Stimulated activated CD4-positive, alpha-beta T cell treated with anti-CD3 and anti-CD28 coated beads, Interleukin-2, amount 100 ng/mL, for 48 hours (primary cell): ENCODE measurements around the gene BMAL1.

Experiments used
- DNase-seq, 2 donors: peaks; one replicate each; pipeline ENCODE4 v3.0.0-alpha.2; 2020

The BMAL1 gene

DNA sequence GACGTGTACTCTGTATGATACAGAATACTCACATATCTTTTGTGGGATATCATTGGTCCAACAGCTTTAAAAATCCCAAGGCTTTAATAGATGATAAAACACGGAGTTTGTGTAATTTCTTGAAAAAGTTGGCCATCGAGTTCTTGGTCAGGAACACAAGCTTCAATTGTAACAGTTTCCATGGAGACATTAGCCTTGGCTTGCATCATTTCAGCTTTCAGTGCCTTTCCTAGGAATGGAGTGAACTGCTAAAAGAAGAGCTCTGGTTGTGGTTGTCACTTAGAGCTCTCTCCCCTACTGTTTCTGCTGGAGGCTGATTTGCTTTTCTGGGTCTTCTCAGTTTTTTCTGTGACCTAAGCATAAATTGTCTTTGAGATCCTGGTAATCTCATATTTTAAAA is 14.2 kb downstream of the BMAL1 start:
- DNase-seq, result no peak

- DNase-seq, result no peak
Measured at GRCh38 chr11:13292970-13293369, 15.4 kb downstream of the BMAL1 start.

DNA sequence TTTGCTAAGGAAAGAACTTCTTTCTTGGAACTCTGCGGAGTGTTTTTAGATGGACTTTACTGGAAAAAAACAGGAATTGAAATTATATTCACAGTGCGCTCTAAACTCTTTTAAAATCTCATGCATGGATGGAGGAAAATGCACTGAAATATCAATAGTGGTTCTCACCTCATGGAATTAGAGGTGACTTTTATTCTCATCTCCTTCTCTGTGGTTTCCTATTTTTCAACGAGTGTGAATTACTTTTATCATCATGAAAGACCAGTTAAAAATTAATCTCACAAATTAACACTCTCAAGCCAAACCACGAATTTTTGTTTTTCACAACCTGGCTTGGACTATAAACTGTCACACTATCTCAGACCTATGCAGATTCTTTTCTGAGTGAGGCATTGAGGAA is 16.6 kb downstream of the BMAL1 start:
- no peak for DNase-seq

GRCh38 chr11:13294771-13295579 is 17.4 kb downstream of the BMAL1 start:
- DNase-seq, result no peak

DNA sequence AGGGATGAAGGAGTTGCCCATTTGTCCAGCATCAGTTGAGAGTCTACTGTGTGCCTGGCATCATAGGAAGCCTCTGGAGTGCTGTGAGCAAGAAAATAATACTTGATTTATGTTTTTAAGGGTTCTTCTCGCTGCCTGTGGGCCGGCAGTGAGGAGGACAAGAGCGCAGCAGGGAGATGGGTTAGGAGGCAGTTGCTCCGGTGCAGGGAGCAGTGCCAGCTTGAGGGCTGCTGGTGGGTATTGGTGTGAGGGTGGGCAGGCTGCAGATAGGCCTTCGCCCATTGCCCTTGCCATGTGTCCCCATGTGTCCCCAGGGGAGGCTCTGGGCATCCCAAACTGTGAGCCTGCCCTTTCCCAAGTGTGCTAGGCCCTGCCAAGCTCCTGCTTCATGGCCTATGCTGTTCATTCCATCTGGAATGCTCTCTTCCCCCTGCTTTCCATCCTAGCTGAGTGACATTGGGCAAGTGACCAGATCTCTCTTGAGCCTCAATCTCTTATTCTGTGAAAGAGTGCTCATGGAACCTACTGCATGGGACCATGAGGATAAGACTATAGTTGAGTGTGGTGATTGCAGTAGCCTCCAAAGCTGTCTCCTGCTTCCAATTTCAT is 19.8 kb downstream of the BMAL1 start:
- DNase-seq, result no peak

DNA sequence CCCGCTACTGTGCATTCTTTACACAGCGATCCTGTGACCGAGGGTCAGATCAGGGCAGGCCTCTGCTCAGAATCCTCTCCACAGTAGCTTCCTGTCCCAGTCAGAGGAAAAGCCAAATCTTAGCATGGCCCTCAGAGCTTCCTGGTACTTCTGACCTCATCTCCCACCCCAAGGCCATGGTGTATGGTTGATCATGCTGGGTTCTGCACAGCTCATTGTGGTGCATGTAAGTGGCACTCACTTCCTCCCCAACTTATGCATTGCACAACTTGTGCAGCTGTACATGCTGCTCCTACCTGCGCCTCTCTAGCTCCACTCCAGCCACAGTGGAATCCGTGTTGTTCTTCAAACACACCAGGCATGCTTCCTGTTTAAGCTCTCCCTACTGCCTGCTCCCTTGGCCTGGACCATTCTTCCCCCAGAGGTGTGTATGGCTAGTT is 20.3 kb downstream of the BMAL1 start:
- DNase-seq, result no peak

GRCh38 chr11:13298765-13299164 is 21.2 kb downstream of the BMAL1 start:
- DNase-seq, result no peak

DNA sequence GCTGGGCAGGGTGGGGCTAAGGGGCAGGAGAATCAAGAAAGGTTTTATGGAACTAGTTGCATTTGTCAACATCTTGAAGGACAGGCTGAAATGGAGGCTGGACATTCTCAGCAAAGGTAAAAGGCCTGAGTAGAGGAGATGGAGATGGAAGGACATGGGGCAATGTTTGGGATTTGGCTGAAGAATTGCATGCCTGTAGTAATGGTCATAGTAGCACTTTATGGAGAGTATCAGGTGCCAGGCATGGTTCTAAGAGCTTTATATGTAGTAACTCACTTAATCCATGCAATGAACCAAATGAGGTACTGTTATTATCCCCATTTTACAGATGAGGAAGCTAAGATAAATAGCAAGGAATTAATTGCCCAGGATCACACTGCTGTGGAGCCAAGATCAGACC is 23.9 kb downstream of the BMAL1 start:
- no peak for DNase-seq

GRCh38 chr11:13302420-13302958 is 24.9 kb downstream of the BMAL1 start:
- DNase-seq, result no peak

DNA sequence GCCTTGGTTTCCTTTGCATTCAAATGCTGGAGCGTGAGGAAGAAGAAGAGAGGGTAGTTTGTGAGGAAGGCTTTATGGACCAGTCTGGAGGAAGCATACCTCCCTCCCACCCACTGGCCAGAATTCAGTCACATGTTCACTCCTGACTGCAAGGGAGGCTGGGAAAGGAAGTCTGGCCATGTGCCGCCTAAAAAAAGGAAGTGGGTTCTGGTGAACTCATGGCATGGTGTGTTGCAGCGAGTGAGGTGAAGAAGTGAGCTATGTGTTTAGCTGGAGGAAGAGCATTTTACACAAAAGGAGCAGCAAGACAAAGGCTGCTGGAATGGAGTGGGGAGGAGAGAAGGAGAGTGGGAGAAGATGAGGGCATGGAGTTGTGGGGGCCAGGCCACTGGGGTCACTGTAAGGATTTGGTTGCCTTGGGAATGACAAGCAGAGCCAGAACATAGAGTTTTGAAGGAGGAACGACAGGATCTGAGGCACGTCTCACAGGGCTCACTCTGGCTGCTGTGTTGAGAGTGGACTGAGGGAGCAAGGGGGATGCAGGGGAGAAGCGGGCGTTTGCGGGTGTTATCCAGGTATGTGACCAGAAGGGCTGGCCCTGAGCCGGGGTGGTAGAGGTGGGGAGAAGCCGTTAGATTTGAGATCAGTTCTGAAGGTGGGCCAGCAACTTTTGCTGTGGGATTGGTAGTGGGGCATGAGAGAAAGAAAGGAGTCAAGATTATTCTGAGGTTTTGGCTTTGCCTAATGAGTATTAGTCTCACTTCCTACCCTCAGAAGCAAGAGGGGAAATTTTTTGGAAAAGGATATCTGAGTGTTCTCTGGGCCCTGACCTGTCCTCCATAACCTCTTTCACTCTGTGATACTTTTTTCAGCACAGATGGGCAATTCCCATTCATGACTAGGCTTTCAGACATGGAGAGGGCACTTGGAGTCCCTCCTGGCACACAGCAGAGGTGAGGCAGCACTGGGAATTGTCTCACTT is 26.4 kb downstream of the BMAL1 start:
- DNase-seq, result no peak

- DNase-seq, result no peak
Measured at GRCh38 chr11:13304655-13305335, 27.2 kb downstream of the BMAL1 start.

DNA sequence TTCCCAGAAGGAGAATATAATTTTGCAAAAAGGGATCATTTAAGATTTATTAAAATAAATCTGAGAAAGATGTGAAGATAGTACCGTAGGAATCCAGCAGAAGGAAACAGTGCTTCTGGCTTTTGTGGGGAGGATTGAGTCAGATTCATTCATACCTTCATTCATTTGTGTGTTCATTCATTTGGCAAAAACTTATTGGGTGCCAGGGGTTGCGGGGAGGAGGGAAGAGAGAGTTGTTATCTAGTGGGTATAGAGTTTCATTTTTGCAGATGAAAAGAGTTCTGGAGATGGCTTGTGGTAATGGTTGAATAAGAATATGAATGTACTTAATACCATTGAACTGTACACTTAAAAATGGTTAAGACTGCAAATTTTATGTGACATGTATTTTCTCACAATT is 31.1 kb downstream of the BMAL1 start:
- no peak for DNase-seq

GRCh38 chr11:13309156-13309555 is 31.6 kb downstream of the BMAL1 start:
- no peak for DNase-seq

DNA sequence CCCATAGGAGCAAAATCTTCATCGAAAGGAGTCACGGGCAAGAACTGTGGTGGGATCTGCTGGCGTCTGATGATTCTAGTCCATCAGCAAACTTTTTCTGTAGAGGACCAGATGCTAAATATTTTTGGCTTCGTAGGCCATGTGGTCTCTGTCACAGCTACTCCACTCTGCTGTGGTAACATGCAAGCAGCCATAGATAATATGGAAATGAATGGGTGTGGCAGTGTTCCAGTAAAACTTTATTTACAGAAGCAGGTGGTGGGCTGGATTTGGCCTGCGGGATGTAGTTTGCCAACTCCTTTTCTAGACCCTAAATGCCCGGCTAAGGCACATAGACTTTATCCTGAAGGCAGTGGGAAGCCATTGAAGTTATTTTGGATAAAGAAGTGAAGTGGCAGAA is 32.9 kb downstream of the BMAL1 start:
- DNase-seq, result no peak

- DNase-seq, result no peak
Measured at GRCh38 chr11:13311570-13311969, 34.0 kb downstream of the BMAL1 start.

- no peak for DNase-seq
Measured at GRCh38 chr11:13313005-13313819, 35.6 kb downstream of the BMAL1 start.

GRCh38 chr11:13314676-13315394 is 37.2 kb downstream of the BMAL1 start:
- no peak for DNase-seq

- DNase-seq, result no peak
Measured at GRCh38 chr11:13315517-13316432, 38.2 kb downstream of the BMAL1 start.

GRCh38 chr11:13316528-13316961 is 39.0 kb downstream of the BMAL1 start:
- no peak for DNase-seq
